H9 (cell line): ENCODE measurements around the gene KLF11. TPM values are rescaled to one million over a fixed set of nuclear protein-coding genes. Genes with fewer than 3 reads are reported as not detected.

Experiments used
- DNase-seq: peaks from one replicate; pipeline ENCODE4 v3.0.0-alpha.2; 2017
- H2AFZ ChIP-seq: one replicate; pipeline ENCODE4 v1.6.1; 2013; ENCODE audit warnings: mild to moderate bottlenecking, low read length, control low read depth, moderate library complexity
- H2AK5ac ChIP-seq: 2 replicates; pipeline ENCODE4 v1.6.1; 2013; ENCODE audit warnings: low read length, control low read depth, mixed read lengths; ENCODE audit not compliant: insufficient read length
- H2BK120ac ChIP-seq: one replicate; pipeline ENCODE4 v1.6.1; 2013; ENCODE audit warnings: low read depth, mild to moderate bottlenecking, low read length, control low read depth, inconsistent platforms; ENCODE audit not compliant: poor library complexity, severe bottlenecking
- H2BK12ac ChIP-seq: 2 replicates; pipeline ENCODE4 v1.6.1; 2013; ENCODE audit warnings: low read length, control low read depth, mixed read lengths, low read depth; ENCODE audit not compliant: insufficient read length
- H2BK15ac ChIP-seq: 2 replicates; pipeline ENCODE4 v1.6.1; 2013; ENCODE audit warnings: low read depth, low read length, control low read depth
- H2BK20ac ChIP-seq: one replicate; pipeline ENCODE4 v1.6.1; 2013; ENCODE audit warnings: low read depth, mild to moderate bottlenecking, low read length, control low read depth, inconsistent platforms; ENCODE audit not compliant: poor library complexity, severe bottlenecking
- H2BK5ac ChIP-seq: 2 replicates; pipeline ENCODE4 v1.6.1; 2013; ENCODE audit warnings: low read length, control low read depth, mixed read lengths; ENCODE audit not compliant: insufficient read length
- H3K14ac ChIP-seq: 2 replicates; pipeline ENCODE4 v1.6.1; 2013; ENCODE audit warnings: low read length, control low read depth; ENCODE audit not compliant: insufficient read depth
- H3K18ac ChIP-seq: 2 replicates; pipeline ENCODE4 v1.6.1; 2013; ENCODE audit warnings: low read depth, mild to moderate bottlenecking, mixed read lengths, low read length, control low read depth; ENCODE audit not compliant: insufficient read length
- H3K23ac ChIP-seq: 2 replicates; pipeline ENCODE4 v1.6.1; 2013; ENCODE audit warnings: low read length, control low read depth, mixed read lengths, low read depth; ENCODE audit not compliant: insufficient read length
- H3K23me2 ChIP-seq: 2 replicates; pipeline ENCODE4 v1.6.1; 2013; ENCODE audit warnings: low read depth, mild to moderate bottlenecking, mixed read lengths, low read length, control low read depth; ENCODE audit not compliant: insufficient read length, poor library complexity, severe bottlenecking
- H3K27ac ChIP-seq: 2 replicates; pipeline ENCODE4 v1.5.1; 2013; ENCODE audit warnings: low read length, control low read depth, mixed read lengths, low read depth; ENCODE audit not compliant: insufficient read length
- H3K27me3 ChIP-seq: 2 replicates; pipeline ENCODE4 v1.6.1; 2013; ENCODE audit warnings: low read length, control low read depth, inconsistent platforms; ENCODE audit not compliant: insufficient read depth
- H3K4ac ChIP-seq: 2 replicates; pipeline ENCODE4 v1.6.1; 2013; ENCODE audit warnings: low read depth, mild to moderate bottlenecking, control low read depth, inconsistent platforms, low read length, moderate library complexity
- H3K4me1 ChIP-seq: 2 replicates; pipeline ENCODE4 v1.6.1; 2013; ENCODE audit warnings: low read length, control low read depth, inconsistent platforms; ENCODE audit not compliant: insufficient read depth
- H3K4me2 ChIP-seq: 2 replicates; pipeline ENCODE4 v1.6.1; 2013; ENCODE audit warnings: low read length, control low read depth, mixed read lengths; ENCODE audit not compliant: insufficient read length, insufficient read depth
- H3K56ac ChIP-seq: 2 replicates; pipeline ENCODE4 v1.6.1; 2013; ENCODE audit warnings: low read depth, mild to moderate bottlenecking, mixed read lengths, low read length, control low read depth; ENCODE audit not compliant: insufficient read length
- H3K79me1 ChIP-seq: 2 replicates; pipeline ENCODE4 v1.6.1; 2013; ENCODE audit warnings: low read depth, mild to moderate bottlenecking, moderate library complexity, low read length, control low read depth, inconsistent platforms; ENCODE audit not compliant: insufficient read depth, poor library complexity, severe bottlenecking
- H3K79me2 ChIP-seq: 2 replicates; pipeline ENCODE4 v1.6.1; 2013; ENCODE audit warnings: low read length, control low read depth, inconsistent platforms; ENCODE audit not compliant: insufficient read depth
- H3K9ac ChIP-seq: 2 replicates; pipeline ENCODE4 v1.6.1; 2013; ENCODE audit warnings: low read length, control low read depth, mixed read lengths; ENCODE audit not compliant: insufficient read length; ENCODE audit errors: extremely low read depth
- H3K9me3 ChIP-seq: one replicate; pipeline ENCODE4 v1.6.1; 2013; ENCODE audit warnings: low read depth, low read length, inconsistent platforms; ENCODE audit not compliant: control insufficient read depth
- H3T11ph ChIP-seq: one replicate; pipeline ENCODE4 v1.6.1; 2013; ENCODE audit warnings: mild to moderate bottlenecking, low read length, control low read depth, inconsistent platforms
- H4K20me1 ChIP-seq: one replicate; pipeline ENCODE4 v1.6.1; 2013; ENCODE audit not compliant: control insufficient read depth, insufficient read length, insufficient read depth
- H4K5ac ChIP-seq: 2 replicates; pipeline ENCODE4 v1.6.1; 2013; ENCODE audit warnings: low read depth, mild to moderate bottlenecking, mixed read lengths, low read length, control low read depth; ENCODE audit not compliant: insufficient read length
- H4K8ac ChIP-seq: replicated peaks from 2 replicates; pipeline ENCODE4 v1.6.1; 2013; ENCODE audit warnings: low read length, control low read depth, mixed read lengths, low read depth; ENCODE audit not compliant: insufficient read length
- H4K91ac ChIP-seq: 2 replicates; pipeline ENCODE4 v1.6.1; 2013; ENCODE audit warnings: low read depth, mild to moderate bottlenecking, moderate library complexity, mixed read lengths, low read length, control low read depth; ENCODE audit not compliant: insufficient read length
- H3K27ac Mint-ChIP-seq, 3 experiments: 2 replicates in 2 of 3; 3 replicates in 1 of 3; pipeline ENCODE4 v1.8.0; 2020 to 2021; ENCODE audit warnings: mixed read lengths in 3 of 3, mild to moderate bottlenecking in 1 of 3, moderate library complexity in 1 of 3
- H3K27me3 Mint-ChIP-seq: 2 replicates; pipeline ENCODE4 v1.8.0; 2021; ENCODE audit warnings: low read depth, mild to moderate bottlenecking, moderate library complexity, mixed read lengths
- H3K36me3 Mint-ChIP-seq, 3 experiments: 2 replicates in 2 of 3; 3 replicates in 1 of 3; pipeline ENCODE4 v1.8.0; 2020 to 2021; ENCODE audit warnings: low read depth in 3 of 3, mixed read lengths in 3 of 3; ENCODE audit not compliant: insufficient read depth in 1 of 3
- H3K4me1 Mint-ChIP-seq, 2 experiments: 2 replicates each; pipeline ENCODE4 v1.8.0; 2020; ENCODE audit warnings: mixed read lengths in 2 of 2
- H3K4me3 Mint-ChIP-seq, 2 experiments: 2 replicates in 1 of 2; 3 replicates in 1 of 2; pipeline ENCODE4 v1.8.0; 2020 to 2021; ENCODE audit warnings: mild to moderate bottlenecking in 2 of 2, mixed read lengths in 2 of 2, moderate library complexity in 1 of 2
- H3K9me3 Mint-ChIP-seq, 2 experiments: 2 replicates in 1 of 2; 3 replicates in 1 of 2; pipeline ENCODE4 v1.8.0; 2020; ENCODE audit warnings: mild to moderate bottlenecking in 2 of 2, mixed read lengths in 2 of 2, moderate library complexity in 1 of 2
- CTCF ChIP-seq: fragments of 200-600 bp; sonication (generic); conservative IDR thresholded peaks from 3 replicates; pipeline ENCODE4 v1.8.0; 2021; ENCODE audit warnings: antibody characterized with exemption, mild to moderate bottlenecking
- WGBS: extraction: QIAGEN DNeasy Blood & Tissue Kit; methylation state at CpG from one replicate; pipeline ENCODE4 v1.1.7; 2013; ENCODE audit warnings: missing lambda C conversion rate, low lambda C conversion rate, mixed read lengths; ENCODE audit not compliant: insufficient read length; ENCODE audit errors: extremely low coverage; 5-methylcytosine and 5-hydroxymethylcytosine counted together
- total RNA-seq: library from RNA; stranded (reverse); gene quantifications from 2 replicates; pipeline ENCODE4 v1.2.1, GENCODE V29; 2021

Gene KLF11
- total RNA-seq, 1 experiment from 2014 or later: 15.5 TPM

GRCh38 chr2:10101491-10101890, 58.1 kb downstream of the KLF11 start:
- H3K9ac ChIP-seq: no peak overlapping the region
- no peaks in the 10 kb centered on the region for H3K9me3 ChIP-seq
- H3K4me1 ChIP-seq: no peaks in the 10 kb centered on the region
- no peak overlapping the region for H4K8ac ChIP-seq
- no peak overlapping the region for H2AFZ ChIP-seq
- peaks cover 0 to 2% (median 2%) of the 10 kb centered on the region in 3 experiments; a peak in 3 of 7 replicates for H3K36me3 Mint-ChIP-seq
- H3K27me3 Mint-ChIP-seq: peaks cover 1% of the 10 kb centered on the region; the same call in 1 of the 2 replicates
- H4K20me1 ChIP-seq: no peaks in the 10 kb centered on the region
- no peak overlapping the region for H2BK120ac ChIP-seq
- no peak for TF ChIP-seq CTCF
- no peak overlapping the region for H3K23ac ChIP-seq
- peaks cover 2 to 7% of the 10 kb centered on the region in 2 experiments; a peak in 4 of 5 replicates for H3K9me3 Mint-ChIP-seq
- H3K4me3 Mint-ChIP-seq: no peak overlapping the region
- H2BK5ac ChIP-seq: no peak overlapping the region
- no peak overlapping the region for H4K5ac ChIP-seq
- no peak overlapping the region for H3K27ac Mint-ChIP-seq
- H3K27me3 ChIP-seq: no peaks in the 10 kb centered on the region
- no peaks in the 10 kb centered on the region for H3K23me2 ChIP-seq
- no peak for DNase-seq
- H3K4ac ChIP-seq: no peak overlapping the region
- H3K18ac ChIP-seq: no peak overlapping the region
- H3K4me1 Mint-ChIP-seq: peaks cover 7 to 12% of the 10 kb centered on the region in 2 experiments
- no peak overlapping the region for H2AK5ac ChIP-seq
- H4K91ac ChIP-seq: no peak overlapping the region
- no peak overlapping the region for H3T11ph ChIP-seq
- H3K79me1 ChIP-seq: no peaks in the 10 kb centered on the region
- no peak overlapping the region for H2BK12ac ChIP-seq
- H2BK20ac ChIP-seq: no peak overlapping the region
- peak overlapping the region; percentile 49; the same call in 1 of the 2 replicates for H3K14ac ChIP-seq
- no peak overlapping the region for H3K27ac ChIP-seq
- no peak overlapping the region for H3K56ac ChIP-seq
- H2BK15ac ChIP-seq: no peak overlapping the region
- no peak overlapping the region for H3K4me2 ChIP-seq
- H3K79me2 ChIP-seq: no peaks in the 10 kb centered on the region
- WGBS: no CpG with 5 or more reads among the region's 7 CpGs
